Mucosa of descending colon (tissue), 3 donors: Measurements from ENCODE around the gene TCP11L2. TPM values are rescaled to one million over a fixed set of nuclear protein-coding genes. Genes with fewer than 3 reads are reported as not detected.

Experiments used
- ATAC-seq: fragments of 200-7000 bp; cut with Tn5 transposase; one replicate; pipeline ENCODE4 v1.9.1; 2020; ENCODE audit warnings: mild to moderate bottlenecking, moderate library complexity
- DNase-seq, 3 donors: peaks; one replicate each; pipeline ENCODE4 v3.0.0-alpha.2; 2020
- H3K36me3 ChIP-seq: fragments of 200-600 bp; one replicate; pipeline ENCODE4 v1.8.0; 2021; ENCODE audit warnings: low read depth, mild to moderate bottlenecking
- H3K4me1 ChIP-seq: fragments of 200-600 bp; one replicate; pipeline ENCODE4 v1.8.0; 2021; ENCODE audit warnings: low read depth, mild to moderate bottlenecking
- H3K4me3 ChIP-seq: fragments of 200-600 bp; one replicate; pipeline ENCODE4 v1.8.0; 2021; ENCODE audit warnings: mild to moderate bottlenecking
- H3K9me3 ChIP-seq: fragments of 200-600 bp; one replicate; pipeline ENCODE4 v1.8.0; 2021; ENCODE audit warnings: mild to moderate bottlenecking
- intact Hi-C, 2 donors: fragments of 100-400 bp; cut with DNase I in 1 of 2; cut with micrococcal nuclease in 1 of 2; formaldehyde crosslinking; loops; one replicate each; pipeline versions ENCODE4 v1.11.0 to v1.11.1; 2022; cut with DNase I, micrococcal nuclease
- total RNA-seq, 3 donors: library from RNA; stranded (reverse); fragmentation: NEBNext Ultra II Directional in 2 of 3; extraction: Animal tissue kit (Norgen Biotek cat#: 25700) in 2 of 3; gene quantifications; one replicate each; pipeline versions ENCODE4 v1.2.1 to v1.2.4, GENCODE V29; 2021 to 2023
- TF ChIP-seq, protein P1 (sequence below): fragments of 200-600 bp; IDR thresholded peaks from one replicate; pipeline ENCODE4 v1.8.0; 2022; ENCODE audit warnings: antibody characterized with exemption, mild to moderate bottlenecking
- donor health status: DM: no; HTN: no; CAD: no; lungs with moderate emphysema.
- donor health status: DM: no; HTN: no; CAD: no.
- donor health status: DM: no; HTN: yes; CAD: no.

TCP11L2 gene
- total RNA-seq, 3 donors from 2014 or later = 32.1 to 54.5 (median 44.8) TPM

DNA sequence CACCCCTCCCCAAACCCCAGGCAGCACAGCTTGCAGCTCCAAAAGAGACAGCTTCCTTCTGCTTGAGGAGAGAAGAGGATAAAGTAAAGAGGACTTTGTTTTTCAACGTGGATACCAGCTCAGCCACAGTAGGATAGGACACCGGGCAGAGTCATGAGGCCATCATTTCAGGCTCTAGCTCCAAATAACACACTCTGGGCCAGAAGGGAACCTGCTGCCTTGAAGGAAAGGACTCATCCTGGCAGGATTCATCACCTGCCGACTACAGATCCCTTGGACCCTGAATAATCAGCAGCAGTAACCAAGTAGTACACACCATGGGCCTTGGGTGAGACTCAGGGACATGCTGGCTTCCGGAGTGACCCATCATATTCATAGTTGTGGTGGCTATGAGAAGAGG lies 44.3 kb upstream of the TCP11L2 start:
- intact Hi-C loops = no loop called here
- Histone ChIP-seq H3K4me1 (no peaks in the 10 kb centered on the region), H3K9me3 (no peaks in the 10 kb centered on the region), H3K36me3 (no peaks in the 10 kb centered on the region), H3K4me3 (no peak overlapping the region)
- DNase-seq (no peak), ATAC-seq (no peak)
- TF ChIP-seq, protein P1, sequence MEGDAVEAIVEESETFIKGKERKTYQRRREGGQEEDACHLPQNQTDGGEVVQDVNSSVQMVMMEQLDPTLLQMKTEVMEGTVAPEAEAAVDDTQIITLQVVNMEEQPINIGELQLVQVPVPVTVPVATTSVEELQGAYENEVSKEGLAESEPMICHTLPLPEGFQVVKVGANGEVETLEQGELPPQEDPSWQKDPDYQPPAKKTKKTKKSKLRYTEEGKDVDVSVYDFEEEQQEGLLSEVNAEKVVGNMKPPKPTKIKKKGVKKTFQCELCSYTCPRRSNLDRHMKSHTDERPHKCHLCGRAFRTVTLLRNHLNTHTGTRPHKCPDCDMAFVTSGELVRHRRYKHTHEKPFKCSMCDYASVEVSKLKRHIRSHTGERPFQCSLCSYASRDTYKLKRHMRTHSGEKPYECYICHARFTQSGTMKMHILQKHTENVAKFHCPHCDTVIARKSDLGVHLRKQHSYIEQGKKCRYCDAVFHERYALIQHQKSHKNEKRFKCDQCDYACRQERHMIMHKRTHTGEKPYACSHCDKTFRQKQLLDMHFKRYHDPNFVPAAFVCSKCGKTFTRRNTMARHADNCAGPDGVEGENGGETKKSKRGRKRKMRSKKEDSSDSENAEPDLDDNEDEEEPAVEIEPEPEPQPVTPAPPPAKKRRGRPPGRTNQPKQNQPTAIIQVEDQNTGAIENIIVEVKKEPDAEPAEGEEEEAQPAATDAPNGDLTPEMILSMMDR = no peak

DNA sequence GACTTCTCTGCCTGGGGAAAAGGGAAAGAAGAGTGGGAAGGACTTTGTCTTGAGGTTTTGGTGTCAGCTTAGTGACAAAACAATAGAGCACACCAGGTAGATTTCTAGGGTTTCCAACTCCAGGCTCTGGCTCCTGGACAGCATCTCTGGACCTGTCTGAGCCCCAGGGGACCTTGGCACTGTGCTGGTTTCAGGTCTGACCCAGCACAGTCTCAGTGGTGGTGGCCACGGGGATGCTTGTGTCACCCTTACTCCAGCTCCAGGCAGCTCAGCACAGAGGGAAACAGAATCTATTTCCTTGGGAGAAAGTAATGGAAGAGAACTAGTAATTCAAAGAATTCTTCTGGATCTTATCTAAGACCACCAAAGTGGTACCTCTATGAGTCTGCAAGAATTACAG lies 43.6 kb upstream of the TCP11L2 start:
- Histone ChIP-seq H3K4me3 (no peak overlapping the region), H3K4me1 (no peaks in the 10 kb centered on the region), H3K9me3 (no peaks in the 10 kb centered on the region), H3K36me3 (no peaks in the 10 kb centered on the region)
- DNase-seq = no peak
- TF ChIP-seq, protein P1 = no peak
- ATAC-seq = no peak
- intact Hi-C loops = no loop called here

- Histone ChIP-seq H3K4me1 (no peaks in the 10 kb centered on the region), H3K4me3 (no peak overlapping the region), H3K9me3 (no peaks in the 10 kb centered on the region), H3K36me3 (no peaks in the 10 kb centered on the region)
- TF ChIP-seq, protein P1 = no peak
- ATAC-seq = no peak
- intact Hi-C loops = no loop called here
- no peak for DNase-seq
Observed at GRCh38 chr12:106265116-106265515, 37.4 kb upstream of the TCP11L2 start.

GRCh38 chr12:106267535-106267934 lies 35.0 kb upstream of the TCP11L2 start:
- DNase-seq (no peak), ATAC-seq (no peak)
- Histone ChIP-seq H3K4me1 (no peaks in the 10 kb centered on the region), H3K4me3 (no peak overlapping the region), H3K9me3 (no peaks in the 10 kb centered on the region), H3K36me3 (no peaks in the 10 kb centered on the region)
- intact Hi-C loops = no loop called here
- TF ChIP-seq, protein P1 = no peak

DNA sequence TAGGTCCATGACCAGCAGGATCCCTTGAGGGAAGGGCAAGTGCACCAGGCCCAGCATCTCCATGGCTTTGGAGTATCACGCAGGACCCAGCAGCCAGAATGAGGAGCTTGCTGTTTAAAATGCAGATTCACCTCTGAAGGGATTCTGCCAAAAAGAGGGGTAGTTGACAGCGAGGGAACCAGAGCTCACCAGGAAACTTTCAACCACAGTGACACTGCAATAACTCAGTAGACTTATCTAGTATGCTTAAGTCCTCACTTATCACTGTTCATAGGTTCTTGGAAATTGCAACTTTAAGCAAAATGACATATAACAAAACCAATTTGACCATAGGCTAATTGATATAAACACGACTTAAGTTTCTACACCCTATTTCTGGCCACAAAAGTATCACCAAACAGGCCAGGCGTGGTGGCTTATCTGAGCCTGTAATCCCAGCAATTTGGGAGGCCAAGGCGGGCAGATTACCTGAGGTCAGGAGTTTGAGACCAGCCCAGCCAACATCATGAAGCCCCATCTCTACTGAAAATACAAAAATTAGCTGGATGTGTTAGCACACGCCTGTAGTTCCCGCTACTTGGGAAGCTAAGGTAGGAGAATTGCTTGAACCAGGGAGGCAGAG lies 33.3 kb upstream of the TCP11L2 start:
- Histone ChIP-seq H3K4me1 (peaks cover 2% of the 10 kb centered on the region), H3K4me3 (no peak overlapping the region), H3K36me3 (no peaks in the 10 kb centered on the region), H3K9me3 (no peaks in the 10 kb centered on the region)
- TF ChIP-seq, protein P1 = no peak
- DNase-seq (no peak), ATAC-seq (no peak)
- intact Hi-C loops = no loop called here
